Tongue (tissue), 2 donors: ENCODE results near the gene ARL11. TPM values are rescaled to one million over a fixed set of nuclear protein-coding genes. Genes with fewer than 3 reads are reported as not detected.

Experiments used
- DNase-seq: peaks from one replicate; pipeline ENCODE4 v3.0.0-alpha.2; 2015
- total RNA-seq: library from RNA; depleted of rRNA; stranded (reverse); fragments of >200 nt; gene quantifications from one replicate; pipeline ENCODE4 v1.2.3, GENCODE V29; 2014

The ARL11 gene
- total RNA-seq, 1 donor from 2014 or later = 0.92 TPM

- peak; percentile 33 for DNase-seq
Observed at GRCh38 chr13:49649244-49649962, 21.1 kb downstream of the ARL11 start.

- DNase-seq = no peak
Observed at GRCh38 chr13:49649963-49650312, 21.6 kb downstream of the ARL11 start.

- DNase-seq = no peak
Observed at GRCh38 chr13:49651570-49652354, 23.5 kb downstream of the ARL11 start.

DNA sequence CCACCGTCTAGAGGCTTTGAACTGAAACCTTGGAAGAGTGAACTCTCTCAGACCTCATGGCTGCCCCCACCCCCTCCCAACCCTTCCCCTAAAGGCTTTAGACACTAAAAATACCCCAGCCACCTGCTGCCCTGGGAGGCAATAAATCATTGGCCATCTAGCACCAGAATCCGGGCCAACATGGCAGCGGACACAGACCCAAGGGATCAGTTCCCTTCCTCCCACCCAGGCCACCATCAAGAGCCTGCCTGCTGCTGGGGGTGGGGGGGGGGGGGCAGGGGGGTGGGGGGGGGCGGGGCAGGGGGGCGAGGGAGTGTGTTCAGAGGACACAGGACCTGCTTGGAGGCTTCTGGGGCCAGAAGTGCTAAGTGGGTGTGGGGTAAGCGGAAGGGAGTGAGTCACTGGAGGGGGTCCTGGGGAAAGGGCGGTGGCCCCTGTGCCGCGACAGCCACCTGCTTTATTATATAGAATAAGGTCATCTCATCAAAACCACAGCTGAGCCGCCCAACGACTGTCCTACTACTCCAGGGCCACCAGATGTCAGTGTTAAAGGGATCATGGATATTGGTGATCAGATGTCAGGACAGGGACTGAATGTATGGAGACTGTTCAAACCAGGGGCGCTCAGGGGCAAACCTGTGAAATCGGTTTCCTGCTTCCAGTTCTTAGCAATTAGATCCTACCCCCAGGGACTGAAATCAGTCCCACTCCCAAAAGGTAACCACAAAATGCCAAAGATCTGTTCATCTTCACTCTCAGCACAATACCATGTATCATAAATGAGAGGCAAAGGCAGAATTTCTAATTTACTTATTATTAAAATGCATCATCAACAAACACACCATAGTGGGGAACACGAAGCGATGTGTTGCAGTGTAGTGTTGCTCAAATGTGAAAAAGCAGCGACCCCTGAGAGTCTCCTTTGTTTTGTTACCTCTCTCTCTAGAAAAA is 24.3 kb downstream of the ARL11 start:
- peak; percentile 74 for DNase-seq

GRCh38 chr13:49653478-49653877 is 25.2 kb downstream of the ARL11 start:
- no peak for DNase-seq

GRCh38 chr13:49654011-49654410 is 25.7 kb downstream of the ARL11 start:
- no peak for DNase-seq

GRCh38 chr13:49655906-49656305 is 27.6 kb downstream of the ARL11 start:
- no peak for DNase-seq

GRCh38 chr13:49657241-49657641 is 28.9 kb downstream of the ARL11 start:
- DNase-seq = peak; percentile 46

GRCh38 chr13:49664606-49665005 is 36.3 kb downstream of the ARL11 start:
- DNase-seq = no peak

- DNase-seq = no peak
Observed at GRCh38 chr13:49667773-49668172, 39.5 kb downstream of the ARL11 start.

DNA sequence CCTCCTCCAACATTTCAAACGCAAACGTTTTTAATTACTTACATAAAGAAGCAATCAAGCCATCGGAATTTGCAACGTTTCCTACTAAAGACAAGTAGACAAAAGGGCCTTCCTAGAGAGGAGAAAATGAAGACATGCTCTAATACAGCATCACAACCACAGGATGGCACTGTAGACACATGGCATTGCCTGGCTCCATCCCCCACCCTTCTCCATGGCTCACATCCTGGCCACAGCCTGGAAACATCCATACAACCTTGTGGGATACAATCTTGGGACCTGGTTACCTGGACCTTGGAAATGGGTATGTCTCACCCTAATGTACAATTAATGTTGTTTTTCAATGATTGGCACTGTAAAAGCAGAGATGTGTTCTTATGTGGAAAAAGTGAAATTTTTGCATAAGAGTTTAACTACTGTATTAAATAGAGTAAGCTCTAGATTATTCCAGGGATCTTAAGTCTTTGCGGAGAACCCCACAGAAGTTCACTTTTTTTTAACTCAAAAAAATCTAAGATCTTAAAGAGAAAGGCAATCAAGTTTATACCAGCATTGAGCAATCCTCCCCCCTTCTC is 41.5 kb downstream of the ARL11 start:
- DNase-seq = peak; percentile 70

DNA sequence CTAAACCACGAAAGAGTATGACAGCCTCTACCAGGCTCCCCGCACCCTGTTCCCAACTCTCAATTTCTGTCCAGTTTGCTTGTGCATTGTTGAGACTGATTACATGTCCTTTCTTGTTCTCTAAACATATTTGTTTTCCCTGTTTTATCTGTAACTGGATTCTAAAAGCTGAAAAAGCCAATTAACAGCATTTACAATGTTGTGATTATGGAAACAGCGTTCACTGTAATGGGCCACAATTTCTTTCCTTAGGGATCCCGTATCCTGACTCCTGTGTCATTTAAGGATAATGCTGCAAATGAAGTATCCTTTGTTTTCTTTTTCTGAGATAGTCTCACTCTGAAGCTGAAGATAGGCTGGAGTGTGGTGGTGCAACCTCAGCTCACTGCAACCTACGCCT is 42.5 kb downstream of the ARL11 start:
- no peak for DNase-seq

DNA sequence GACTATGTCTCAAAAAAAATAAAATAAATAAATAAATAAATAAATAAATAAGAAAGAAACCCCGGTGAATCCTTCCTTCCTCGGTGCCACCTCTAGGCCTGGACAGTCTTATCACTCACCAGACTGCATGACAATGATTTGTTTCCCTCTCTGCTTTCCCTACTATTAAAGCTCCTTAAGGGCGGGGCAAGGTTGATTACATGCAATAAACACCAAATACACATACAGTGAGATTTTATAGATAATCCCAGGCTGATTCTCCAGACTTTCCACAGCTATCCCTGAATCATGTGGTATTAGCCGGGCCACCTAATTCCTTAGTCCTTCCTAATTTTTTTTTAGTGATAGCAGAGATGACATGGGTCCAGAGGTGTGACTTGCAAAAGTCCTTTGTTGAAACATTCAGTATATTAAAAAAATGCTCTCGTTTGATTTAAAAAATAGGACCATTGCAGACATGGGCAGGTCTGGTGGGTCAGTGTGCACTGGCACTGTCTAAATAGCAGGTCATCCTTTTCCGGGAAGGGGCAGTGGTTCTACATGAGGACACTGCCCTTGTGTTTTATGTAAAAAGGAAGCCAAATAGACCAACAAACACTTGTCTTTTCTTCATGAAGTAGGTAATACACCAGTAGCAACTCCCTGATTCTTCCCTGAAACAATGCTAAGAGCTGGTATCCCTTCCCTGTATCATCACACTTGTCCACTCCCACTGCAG is 48.4 kb downstream of the ARL11 start:
- DNase-seq = no peak

DNA sequence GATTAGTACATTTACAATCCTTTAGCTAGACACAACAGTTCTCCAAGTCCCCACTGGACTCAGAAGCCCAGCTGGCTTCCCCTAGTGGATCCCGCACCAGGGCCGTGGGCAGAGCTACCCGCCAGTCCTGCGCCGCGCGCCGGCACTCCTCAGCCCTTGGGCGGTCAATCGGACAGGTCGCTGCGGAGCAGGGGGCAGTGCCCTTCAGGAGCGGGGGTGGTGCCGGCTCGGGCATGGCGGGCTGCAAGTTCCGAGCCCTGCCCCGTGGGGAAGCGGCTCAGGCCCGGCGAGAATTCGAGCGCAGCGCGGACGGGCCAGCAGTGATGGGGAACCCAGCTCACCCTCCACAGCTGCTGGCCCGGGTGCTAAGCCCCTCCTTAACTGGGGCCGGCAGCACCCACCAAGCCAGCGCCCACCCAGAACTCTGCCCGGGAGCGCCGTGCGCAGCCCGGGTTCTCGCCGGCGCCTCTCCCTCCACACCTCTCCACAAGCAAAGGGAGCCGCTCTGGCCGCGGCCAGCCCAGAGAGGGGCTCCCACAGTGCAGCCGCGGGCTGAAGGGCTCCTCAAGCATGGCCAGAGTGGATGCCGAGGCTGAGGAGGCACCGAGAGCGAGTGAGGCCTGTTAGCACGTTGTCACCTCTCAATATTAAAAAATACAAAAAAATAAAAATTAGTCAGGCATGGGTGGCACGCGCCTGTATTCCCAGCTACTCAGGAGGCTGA is 50.0 kb downstream of the ARL11 start:
- no peak for DNase-seq

- DNase-seq = no peak
Observed at GRCh38 chr13:49679246-49679645, 50.9 kb downstream of the ARL11 start.

GRCh38 chr13:49681842-49682435 is 53.6 kb downstream of the ARL11 start:
- peak; percentile 29 for DNase-seq
